ENCODE data around the gene ABCA2.
A peak's percentile ranks its signal among the peaks of the same experiment; 100 is the strongest.
"Not testable (repeated sequence)": the region's sequence is repeated elsewhere in the genome, so short reads cannot be mapped to it uniquely, and the experiment has no call there.

Gene ABCA2

DNA sequence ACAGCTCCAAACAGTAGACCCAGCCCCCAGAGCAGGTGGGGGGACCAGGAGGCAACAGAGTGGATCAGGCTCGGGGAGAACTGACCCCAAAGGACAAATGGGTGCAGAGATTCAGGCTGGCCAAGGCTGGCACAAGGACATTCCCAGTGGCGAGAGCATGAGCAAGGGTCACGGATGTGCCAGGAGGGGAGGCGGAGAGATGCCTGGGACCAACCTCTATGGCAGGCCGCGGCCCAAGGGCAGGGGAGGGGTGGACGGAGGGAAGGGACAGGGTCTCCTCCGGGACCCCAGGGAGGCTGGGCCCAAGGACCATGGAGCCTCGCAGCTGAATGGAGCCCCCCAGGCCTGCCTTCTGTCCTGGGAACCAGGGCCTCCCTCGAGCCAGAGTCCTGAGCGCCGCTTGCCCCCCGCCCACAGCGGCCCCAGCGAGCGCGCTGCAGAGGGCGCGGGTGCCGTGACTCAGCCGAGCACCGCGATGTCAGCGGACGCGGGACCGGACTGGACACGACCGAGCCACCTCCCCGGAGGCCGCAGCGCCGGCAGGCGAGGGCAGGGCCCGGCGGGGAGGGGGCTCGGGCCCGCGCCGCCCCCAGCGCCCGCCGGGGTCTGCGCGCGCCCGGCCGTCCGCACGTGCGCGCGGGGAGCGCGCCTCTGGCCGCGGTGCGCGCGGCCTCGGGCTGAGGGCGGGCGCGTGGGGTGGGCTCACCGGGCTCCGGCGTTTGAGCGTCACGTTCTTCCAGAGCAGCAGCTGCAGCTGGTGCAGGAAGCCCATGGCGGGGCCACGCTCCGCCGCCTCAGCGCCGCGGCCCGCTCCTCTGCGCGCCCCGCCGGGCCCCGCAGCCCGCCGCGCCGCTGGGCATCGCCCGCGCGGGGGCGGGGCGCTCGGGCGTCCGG is at the start of gene ABCA2:
Gene ABCA2 (minus strand): TSS at position 869 of the 894 bp plus-strand sequence. CDS start 97 bp downstream, at position 772.
- DNase-seq = no peak

GRCh38 chr9:137077010-137077747 is 49.1 kb upstream of the ABCA2 start, which contains the start of gene UAP1L1:
TSS of gene UAP1L1 (plus strand) at chr9:137077517. CDS start at chr9:137077533, 16 bp downstream.
- DNase-seq = peak; percentile 84

- no peak for DNase-seq
Measured at GRCh38 chr9:137076636-137077009, 48.6 kb upstream of the ABCA2 start.

DNA sequence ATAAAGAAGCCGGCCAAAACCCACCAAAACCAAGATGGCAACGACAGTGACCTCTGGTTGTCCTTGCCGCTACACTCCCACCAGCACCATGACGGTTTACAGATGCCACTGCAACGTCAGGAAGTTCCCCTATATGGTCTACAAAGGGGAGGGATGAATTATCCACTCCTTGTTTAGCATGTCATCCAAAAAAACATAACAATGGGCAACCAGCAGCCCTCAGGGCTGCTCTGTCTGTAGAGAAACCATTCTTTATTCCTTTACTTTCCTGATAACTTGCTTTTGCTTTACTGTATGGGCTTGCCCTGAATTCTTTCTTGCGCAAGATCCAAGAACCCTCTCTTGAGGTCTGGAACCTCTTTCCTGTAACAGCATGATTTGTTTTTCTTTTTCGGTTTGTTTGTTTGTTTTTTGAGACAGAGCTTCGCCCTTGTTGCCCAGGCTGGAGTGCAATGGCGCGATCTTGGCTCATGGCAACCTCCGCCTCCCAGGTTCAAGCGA is 47.3 kb upstream of the ABCA2 start:
- DNase-seq = no peak

DNA sequence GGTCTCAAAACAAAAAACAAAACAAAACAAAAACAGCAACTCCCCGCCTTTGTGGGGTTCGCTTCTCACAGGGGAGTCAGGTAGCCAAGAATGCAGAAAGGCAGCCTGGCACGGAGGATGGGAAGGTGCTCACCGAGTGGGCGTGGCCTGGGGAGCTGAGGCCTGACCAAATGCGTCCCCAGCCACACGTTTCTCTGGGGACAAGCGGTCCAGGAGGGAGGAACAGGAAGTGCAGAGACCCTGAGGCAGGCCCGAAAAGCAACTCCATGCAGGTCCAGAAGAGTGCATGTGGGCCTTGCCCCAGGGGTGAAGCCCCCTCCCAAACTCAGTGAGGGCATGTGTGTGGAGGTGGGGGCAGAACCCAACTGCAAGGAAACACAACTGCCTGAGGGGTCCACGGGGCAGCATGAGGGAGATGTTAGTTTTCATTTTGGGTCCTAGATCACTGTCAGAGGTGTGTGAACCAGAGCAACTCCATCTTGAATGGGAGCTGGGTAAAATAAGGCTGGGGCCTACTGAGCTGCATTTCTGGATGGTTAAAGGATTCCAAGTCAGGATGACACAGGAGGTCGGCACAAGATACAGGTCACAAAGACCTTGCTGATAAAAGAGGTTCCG is 46.7 kb upstream of the ABCA2 start:
- no peak for DNase-seq

- no peak for DNase-seq
Measured at GRCh38 chr9:137073992-137074399, 46.0 kb upstream of the ABCA2 start.

DNA sequence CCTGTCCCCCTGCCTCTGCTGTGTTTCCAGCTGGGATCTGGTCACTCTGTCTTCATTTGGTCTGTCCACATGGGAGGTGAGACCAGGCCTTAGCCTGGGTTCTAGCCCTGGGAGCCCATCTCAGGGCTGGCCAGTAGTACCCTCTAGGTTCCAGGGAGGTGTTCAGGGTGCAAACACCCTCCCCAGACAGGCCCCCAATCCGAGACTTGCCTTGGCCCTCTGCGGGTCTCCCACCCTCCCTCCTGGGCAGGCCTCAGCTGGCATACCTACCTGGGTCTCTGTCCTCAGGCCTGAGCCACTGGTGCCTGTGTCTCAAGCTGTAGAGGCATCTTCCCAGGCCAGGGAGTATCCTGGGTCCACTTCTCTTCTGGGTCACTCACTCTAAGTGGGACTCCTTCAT is 43.2 kb upstream of the ABCA2 start:
- no peak for DNase-seq

GRCh38 chr9:137070906-137071275 is 42.9 kb upstream of the ABCA2 start:
- DNase-seq = no peak

DNA sequence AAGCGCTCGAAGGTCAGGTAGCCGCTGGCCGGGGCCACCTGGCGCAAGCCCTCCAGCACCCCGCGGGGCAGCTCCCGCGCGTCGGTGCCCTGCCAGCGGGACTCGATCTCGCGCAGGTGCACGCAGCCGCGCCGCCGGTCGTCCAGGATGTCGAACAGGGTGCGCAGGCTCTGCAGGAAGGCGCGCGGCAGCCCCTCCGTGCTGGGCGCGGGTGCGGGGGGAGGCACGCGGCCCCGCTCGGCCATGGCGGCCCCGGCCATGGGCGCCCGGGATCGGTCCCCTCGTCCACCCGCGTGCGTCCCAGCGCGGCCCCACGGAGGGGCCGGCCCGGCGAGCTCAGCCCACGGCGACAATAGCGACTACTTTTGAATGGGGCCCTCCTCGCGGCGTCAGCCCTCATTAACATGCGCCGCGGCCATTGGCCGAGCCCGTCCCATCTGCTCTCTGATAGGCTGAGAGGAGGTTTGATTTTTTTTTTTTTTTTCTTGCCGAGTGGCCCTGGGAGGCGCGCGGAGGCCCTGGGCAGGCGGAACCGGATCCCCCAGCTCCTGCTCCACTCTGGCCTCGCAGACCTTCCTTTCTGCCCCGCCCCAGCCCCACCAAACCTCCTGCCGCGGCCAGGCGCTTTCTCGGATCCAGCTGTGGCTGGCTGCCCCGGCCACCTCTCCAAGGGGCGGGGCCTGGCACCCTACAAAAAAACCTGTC is 42.3 kb upstream of the ABCA2 start, which contains the start of gene SAPCD2:
Gene SAPCD2 (minus strand): TSS at position 357 of the 705 bp plus-strand sequence. CDS start 97 bp downstream, at position 260.
- DNase-seq = peak; percentile 95

DNA sequence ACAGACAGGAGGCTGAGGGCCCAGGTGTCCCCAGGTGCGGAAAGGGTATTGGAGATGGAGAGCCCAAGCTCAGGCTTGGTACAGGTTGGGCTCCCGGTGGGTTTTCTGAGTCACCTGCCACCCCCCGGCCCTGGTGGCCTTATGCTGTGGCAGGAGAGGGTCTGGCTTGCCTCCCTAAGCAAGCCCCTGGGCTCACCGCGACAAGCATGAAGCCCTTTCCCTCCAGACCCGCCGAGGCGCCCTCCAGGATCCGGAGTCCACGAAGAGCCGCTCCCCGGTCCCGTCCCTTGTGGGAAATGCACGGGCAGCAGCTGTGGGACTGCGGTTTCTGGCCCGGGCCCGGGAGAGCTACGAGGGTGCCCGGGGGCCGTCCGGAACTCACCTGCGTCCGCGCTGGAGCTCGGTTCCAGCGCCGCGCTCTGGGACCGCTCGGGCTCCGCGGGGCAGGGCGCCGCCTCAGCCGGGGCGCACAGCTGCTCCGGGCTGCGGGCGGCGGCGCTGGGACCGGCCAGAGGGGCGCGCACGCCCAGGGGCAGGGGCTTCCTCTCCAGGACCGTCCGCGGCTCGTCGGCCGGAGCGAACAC is 41.6 kb upstream of the ABCA2 start:
- DNase-seq = no peak

DNA sequence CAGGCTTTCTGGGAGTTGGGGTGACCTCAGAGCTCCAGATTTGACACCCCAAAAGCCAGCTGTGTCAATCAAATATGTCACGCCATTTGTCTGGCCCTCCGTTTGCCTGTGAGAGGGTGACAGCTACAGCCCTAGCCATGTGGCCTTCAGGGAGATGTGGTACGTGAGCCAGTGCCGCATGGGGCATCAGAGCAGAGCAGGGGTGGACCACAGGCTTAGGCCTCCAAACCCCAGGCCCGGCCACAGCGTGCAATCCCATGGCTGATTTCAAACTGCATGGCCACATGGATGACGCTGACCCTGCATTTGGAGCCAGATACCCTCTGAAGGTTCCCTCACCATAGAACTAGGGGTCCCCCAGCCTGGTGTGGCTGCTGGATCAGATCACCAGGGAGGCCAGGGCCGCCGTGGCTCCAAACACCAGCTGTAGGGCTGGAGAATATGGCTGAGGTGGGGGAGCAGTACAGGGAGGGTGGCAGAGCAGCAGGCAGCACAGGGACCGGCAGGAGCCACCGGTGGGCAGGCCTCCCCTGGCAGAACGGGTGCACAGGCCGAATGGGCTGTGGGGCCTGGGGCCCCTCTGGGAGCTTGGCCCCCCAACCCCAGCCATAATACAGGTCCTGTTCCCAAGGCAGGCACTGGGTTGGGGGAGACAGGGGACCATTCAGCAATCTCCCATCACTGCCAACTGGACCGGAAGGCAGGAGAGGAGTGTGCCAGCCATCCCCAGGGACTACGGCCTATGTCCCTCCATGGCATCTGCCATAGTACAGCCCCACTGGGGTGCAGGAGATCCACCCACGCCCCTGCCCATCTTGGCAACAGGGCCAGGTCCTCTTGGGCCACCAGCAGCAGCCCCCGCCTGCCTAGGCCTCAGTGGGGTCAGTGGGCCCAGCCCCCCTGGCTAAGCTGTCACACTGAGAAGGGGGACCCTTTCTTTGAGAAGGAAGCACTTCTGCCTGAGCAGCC is 40.8 kb upstream of the ABCA2 start:
- DNase-seq = no peak

DNA sequence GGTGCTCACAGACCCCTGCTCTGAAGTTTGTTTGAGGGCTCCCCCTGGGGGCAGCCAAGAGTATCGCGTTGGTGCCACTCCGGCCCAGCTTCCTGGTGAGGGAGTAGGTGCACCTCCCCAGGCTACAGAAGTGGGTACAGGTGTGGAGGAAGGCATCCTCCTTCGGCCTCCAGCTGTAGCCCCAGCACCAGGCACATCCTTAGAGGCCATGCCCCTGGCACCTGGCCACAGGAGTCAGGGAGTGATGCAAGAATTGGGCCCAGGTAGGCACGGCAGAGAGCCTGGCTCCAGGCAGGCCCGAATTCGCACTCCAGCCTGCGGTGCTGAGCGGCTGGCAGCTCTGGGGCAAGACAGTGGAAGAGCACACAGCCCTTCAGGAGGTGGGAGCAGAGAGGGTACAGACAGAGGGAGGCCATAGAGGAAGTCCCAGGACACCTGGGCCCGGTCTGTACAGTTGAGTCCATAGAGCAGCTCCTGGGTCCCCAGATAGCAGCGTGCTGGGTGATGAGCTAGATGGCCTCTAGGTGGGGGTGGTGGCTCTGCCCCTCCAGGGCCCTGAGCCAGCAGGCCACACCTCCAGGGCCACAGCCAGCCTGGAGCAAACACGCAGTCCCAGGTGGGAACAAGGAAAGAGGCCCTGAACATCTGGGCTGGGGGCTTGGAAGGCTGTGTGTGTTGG is 40.0 kb upstream of the ABCA2 start:
- peak; percentile 95 for DNase-seq

DNA sequence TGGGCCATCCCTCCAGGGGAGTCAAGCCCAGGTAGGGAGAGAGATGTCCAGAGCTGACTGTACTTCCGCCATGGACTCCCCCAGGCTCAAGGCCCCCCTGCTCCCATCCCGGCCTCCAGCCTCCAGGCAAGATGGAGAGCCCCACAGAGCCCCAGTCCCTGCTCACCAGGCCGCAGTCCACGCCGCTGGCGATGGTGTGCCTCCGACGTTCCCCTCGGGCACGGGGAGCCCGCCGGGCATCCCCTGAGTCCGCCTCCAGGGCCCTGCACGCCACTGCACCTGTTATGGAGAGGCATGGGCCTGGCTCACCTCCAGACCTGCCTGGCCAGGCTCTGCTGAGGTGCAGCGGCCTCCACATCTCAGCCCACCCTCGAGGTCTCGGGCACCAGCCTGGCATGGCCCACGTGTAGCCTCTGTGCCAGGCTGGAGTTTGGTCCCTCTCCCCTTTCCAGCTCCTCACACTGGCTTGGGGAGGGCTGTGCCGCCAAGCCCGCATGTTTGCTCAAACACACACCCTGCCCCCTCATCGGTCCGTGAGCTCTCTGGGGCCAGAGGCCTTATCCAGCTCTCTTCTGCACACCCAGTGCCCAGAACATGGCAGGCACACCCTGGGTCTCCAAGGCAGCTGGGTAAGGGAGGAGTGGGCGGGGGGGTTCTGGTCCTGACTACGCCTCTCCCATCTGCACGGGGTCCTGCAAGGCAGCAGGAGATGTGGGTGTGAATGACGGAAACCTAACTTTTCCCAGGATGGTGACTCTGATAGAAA is 38.2 kb upstream of the ABCA2 start:
- no peak for DNase-seq

- DNase-seq = no peak
Measured at GRCh38 chr9:137065336-137065967, 37.4 kb upstream of the ABCA2 start.

- DNase-seq = no peak
Measured at GRCh38 chr9:137064880-137065164, 36.8 kb upstream of the ABCA2 start.

DNA sequence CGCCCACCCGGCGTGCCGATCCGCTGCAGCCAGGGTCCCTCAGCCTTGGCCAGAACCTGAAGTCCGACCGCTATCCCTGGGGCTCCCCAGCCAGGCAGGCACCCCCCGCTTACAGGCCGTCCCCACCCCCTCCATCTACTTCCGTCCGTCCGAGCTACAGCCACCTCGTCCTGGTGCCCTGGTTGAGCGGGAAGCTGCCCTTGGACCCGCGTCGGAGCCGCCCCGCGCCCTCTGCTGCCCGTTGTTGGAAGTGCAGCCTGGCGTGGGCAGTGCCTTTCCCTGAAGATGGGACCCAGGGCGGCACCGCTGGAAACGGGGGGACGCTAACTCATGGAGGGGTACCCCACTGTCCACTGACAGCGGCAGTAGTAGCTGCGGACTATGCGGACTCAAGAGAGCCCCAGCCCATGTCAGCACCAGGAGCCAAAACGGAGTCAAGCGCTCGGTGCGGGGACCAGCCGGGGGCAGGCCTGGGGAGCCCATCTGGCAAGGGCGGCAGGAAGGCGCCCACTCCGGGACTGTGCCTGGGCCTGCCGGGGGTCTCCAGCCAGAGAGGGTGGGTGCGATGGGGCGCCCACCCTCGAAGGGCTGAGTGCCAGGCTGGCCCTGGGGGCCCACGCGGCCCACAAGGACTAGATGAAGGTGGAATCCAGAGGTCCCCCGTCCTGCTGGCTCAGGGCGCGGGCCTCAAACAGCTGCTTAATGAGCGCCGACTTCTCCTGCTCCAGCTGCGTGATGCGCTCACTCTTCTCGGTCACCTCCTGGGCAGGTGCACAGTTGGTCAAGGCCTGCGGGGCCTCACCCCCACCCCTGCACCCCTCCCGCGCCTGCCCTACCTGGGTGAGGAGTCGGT is 36.2 kb upstream of the ABCA2 start:
- DNase-seq = peak; percentile 88

DNA sequence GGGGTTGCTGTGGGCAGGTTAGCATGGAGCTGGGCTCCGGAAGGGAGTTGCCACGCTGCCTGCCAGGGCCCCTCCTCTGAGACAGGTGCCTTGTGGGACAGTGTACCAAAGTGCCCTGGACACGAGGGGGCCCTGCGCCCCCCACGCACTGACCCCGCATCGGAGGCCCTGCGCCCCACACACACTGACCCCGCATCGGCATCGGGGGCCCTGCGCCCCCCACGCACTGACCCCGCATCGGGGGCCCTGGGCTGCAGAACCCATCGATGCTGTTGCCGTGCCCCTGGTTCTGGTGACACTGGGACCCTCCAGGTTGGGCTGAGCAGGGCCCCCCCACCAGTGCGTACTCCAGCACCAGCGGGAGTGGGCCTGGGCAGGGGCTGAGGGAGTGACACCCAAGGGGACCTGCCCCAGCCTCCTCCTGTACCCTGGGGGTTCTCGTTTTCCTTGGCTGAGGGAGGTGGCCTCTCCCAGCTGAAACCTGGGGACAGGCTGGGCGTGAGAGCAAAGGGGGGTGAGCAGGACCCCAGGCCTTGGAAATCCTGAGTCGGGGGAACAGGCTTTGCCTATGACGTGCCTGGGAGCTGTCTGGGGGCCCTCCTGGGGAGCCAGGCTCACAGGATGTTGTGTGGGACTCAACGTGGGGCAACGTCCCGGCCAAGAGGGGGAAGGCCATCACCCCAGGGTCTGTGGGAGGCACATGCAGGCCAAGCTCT is 35.4 kb upstream of the ABCA2 start:
- DNase-seq = no peak

- DNase-seq = not testable (repeated sequence)
Measured at GRCh38 chr9:137062798-137063197, 34.8 kb upstream of the ABCA2 start.

Measured in activated effector memory CD4-positive, alpha-beta T cell treated with anti-CD3 and anti-CD28 coated beads, Interleukin-2, amount 50 U/mL, for 16 hours (primary cell).